WI38 (cell line): ENCODE results near the gene POLD4.

ENCODE experiments used
- H3K4me3 ChIP-seq: 2 replicates; pipeline ENCODE4 v1.5.1; 2011; ENCODE audit warnings: low read depth, mild to moderate bottlenecking, control low read depth, low read length
- CTCF ChIP-seq: IDR thresholded peaks from 2 replicates; pipeline ENCODE4 v1.5.1; 2012; ENCODE audit warnings: low read depth, mild to moderate bottlenecking, control low read depth, low read length

Gene POLD4

GRCh38 chr11:67366961-67367760, 13.8 kb upstream of the POLD4 start:
- H3K4me3 ChIP-seq, result no peak overlapping the region
- no peak for TF ChIP-seq CTCF

GRCh38 chr11:67366546-67366945, 13.2 kb upstream of the POLD4 start:
- H3K4me3 ChIP-seq, result no peak overlapping the region
- TF ChIP-seq CTCF, result no peak

- no peak overlapping the region for H3K4me3 ChIP-seq
- no peak for TF ChIP-seq CTCF
These were observed 12.5 kb upstream of the POLD4 start for GRCh38 chr11:67365736-67366444.

GRCh38 chr11:67364783-67365722, 11.7 kb upstream of the POLD4 start:
- no peak for TF ChIP-seq CTCF
- H3K4me3 ChIP-seq, result no peak overlapping the region

- no peak overlapping the region for H3K4me3 ChIP-seq
- TF ChIP-seq CTCF, result no peak
These were observed 10.8 kb upstream of the POLD4 start for GRCh38 chr11:67364169-67364568.

GRCh38 chr11:67357831-67358670, 4.7 kb upstream of the POLD4 start:
- H3K4me3 ChIP-seq, result no peak overlapping the region
- TF ChIP-seq CTCF, result no peak
